Stimulated activated CD8-positive, alpha-beta memory T cell treated with anti-CD3 and anti-CD28 coated beads, Interleukin-12 subunit alpha, Interleukin-12 subunit beta, amount 100 ng/mL, for 24 hours (primary cell): ENCODE results near the gene PLEKHH2.
"Not testable (repeated sequence)": the region's sequence is repeated elsewhere in the genome, so short reads cannot be mapped to it uniquely, and the experiment has no call there.

Experiments
- DNase-seq: peaks from one replicate; pipeline ENCODE4 v3.0.0-alpha.2; 2020; ENCODE audit errors: extremely low read depth

The PLEKHH2 gene

GRCh38 chr2:43636621-43637020 is 439 bp upstream of the PLEKHH2 start:
- DNase-seq = no peak

GRCh38 chr2:43642363-43642762 is 5.3 kb downstream of the PLEKHH2 start:
- no peak for DNase-seq

GRCh38 chr2:43643680-43644079 is 6.6 kb downstream of the PLEKHH2 start:
- no peak for DNase-seq

GRCh38 chr2:43648994-43649701 is 12.1 kb downstream of the PLEKHH2 start:
- no peak for DNase-seq

GRCh38 chr2:43653506-43653905 is 16.4 kb downstream of the PLEKHH2 start:
- no peak for DNase-seq

GRCh38 chr2:43657241-43657640 is 20.2 kb downstream of the PLEKHH2 start:
- no peak for DNase-seq

GRCh38 chr2:43675646-43676321 is 38.7 kb downstream of the PLEKHH2 start:
- no peak for DNase-seq

- no peak for DNase-seq
These were observed 39.4 kb downstream of the PLEKHH2 start, which contains the start of gene C1GALT1C1L for GRCh38 chr2:43676322-43677050. Gene C1GALT1C1L, minus strand, starts transcription at chr2:43676429. Its CDS starts 107 bp downstream, at chr2:43676322.

GRCh38 chr2:43677783-43678182 is 40.7 kb downstream of the PLEKHH2 start:
- DNase-seq = not testable (repeated sequence)

- no peak for DNase-seq
These were observed 48.3 kb downstream of the PLEKHH2 start for GRCh38 chr2:43685357-43685756.

GRCh38 chr2:43689999-43690398 is 52.9 kb downstream of the PLEKHH2 start:
- DNase-seq = no peak

GRCh38 chr2:43692428-43692994 is 55.5 kb downstream of the PLEKHH2 start:
- DNase-seq = no peak

GRCh38 chr2:43698140-43698539 is 61.1 kb downstream of the PLEKHH2 start:
- not testable (repeated sequence) for DNase-seq

- DNase-seq = no peak
These were observed 62.7 kb downstream of the PLEKHH2 start for GRCh38 chr2:43699761-43700160.

- DNase-seq = no peak
These were observed 64.1 kb downstream of the PLEKHH2 start for GRCh38 chr2:43701111-43701510.

GRCh38 chr2:43707255-43708015 is 70.4 kb downstream of the PLEKHH2 start:
- no peak for DNase-seq

- DNase-seq = no peak
These were observed 71.1 kb downstream of the PLEKHH2 start for GRCh38 chr2:43708178-43708577.

GRCh38 chr2:43708891-43709290 is 71.8 kb downstream of the PLEKHH2 start:
- DNase-seq = no peak

- DNase-seq = no peak
These were observed 73.8 kb downstream of the PLEKHH2 start for GRCh38 chr2:43710866-43711265.

GRCh38 chr2:43714164-43714563 is 77.1 kb downstream of the PLEKHH2 start:
- no peak for DNase-seq

GRCh38 chr2:43715300-43716098 is 78.4 kb downstream of the PLEKHH2 start:
- DNase-seq = no peak
